ENCODE measurements around the gene DOK7.

DOK7 gene

DNA sequence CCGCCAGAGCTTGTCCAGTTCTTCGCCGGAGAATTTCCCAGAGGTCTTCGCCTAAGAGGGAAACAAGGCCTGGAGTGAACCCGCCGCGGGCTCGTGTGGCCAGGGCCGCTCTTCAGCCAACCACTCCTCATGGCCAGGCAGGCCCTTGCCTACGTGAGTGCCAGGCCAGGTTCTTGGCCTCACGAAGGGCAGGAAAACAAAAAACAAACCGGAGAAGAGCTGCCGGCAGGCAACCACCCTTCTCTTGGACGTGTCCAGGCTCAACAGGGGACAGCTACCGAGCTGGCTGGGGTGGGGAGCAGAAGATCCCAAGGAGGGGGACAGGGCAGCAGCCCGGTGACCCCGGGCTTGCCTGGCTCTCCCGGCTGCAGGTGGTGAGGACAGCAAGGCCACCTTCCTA lies 55.8 kb downstream of the DOK7 start:
- Mint-ChIP-seq H3K4me3 (no peak overlapping the region), H3K9me3 (no peaks in the 10 kb centered on the region), H3K36me3 (ENCODE audit: low read depth) (peaks cover 100% of the 10 kb centered on the region), H3K4me1 (ENCODE audit: low read depth) (peaks cover 15% of the 10 kb centered on the region), H3K27me3 (no peaks in the 10 kb centered on the region), H3K27ac (no peak overlapping the region)
- intact Hi-C loops (cut with micrococcal nuclease) = no loop called here

DNA sequence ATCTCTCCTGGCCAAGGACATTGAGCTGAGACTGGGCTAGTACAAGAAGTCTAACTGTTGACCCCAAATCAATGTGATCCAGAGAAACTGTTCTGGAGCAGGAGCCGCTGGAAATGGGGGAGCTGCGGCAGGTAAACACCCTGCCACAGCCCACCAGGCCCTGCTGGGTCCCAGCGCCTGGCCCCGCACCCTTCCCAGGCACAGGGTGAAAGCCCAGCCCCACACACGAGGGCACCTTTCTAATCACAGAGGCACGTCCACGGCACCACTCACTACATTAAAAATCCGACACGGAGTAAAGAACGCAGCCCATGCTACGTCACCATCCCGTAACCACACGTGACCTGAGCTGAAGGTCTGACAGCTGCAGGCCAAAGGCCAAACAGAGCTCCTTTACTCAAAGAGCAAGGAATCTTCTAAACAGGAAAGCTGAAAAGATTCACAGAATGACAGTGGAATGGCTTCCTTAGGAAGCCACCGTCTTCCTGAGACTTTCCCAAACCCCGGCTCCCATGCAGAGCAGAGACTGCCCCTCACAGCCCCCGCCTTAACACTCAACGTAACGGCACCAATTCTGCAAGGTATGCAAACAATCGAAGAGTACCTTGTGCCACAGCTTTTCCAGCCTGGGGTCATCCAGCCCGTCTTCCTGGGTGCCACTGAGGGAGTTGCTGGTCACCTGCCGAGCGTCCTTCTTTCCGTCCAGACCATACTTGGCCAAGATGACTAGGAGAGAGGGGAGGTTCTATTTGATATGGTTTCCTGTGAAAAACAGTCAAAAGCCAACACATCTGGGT lies 56.6 kb downstream of the DOK7 start:
- Mint-ChIP-seq H3K4me3 (no peak overlapping the region), H3K27ac (no peak overlapping the region), H3K9me3 (no peaks in the 10 kb centered on the region), H3K27me3 (no peaks in the 10 kb centered on the region), H3K36me3 (ENCODE audit: low read depth) (peaks cover 100% of the 10 kb centered on the region), H3K4me1 (ENCODE audit: low read depth) (peaks cover 13% of the 10 kb centered on the region)
- intact Hi-C loops (cut with micrococcal nuclease) = no loop called here

DNA sequence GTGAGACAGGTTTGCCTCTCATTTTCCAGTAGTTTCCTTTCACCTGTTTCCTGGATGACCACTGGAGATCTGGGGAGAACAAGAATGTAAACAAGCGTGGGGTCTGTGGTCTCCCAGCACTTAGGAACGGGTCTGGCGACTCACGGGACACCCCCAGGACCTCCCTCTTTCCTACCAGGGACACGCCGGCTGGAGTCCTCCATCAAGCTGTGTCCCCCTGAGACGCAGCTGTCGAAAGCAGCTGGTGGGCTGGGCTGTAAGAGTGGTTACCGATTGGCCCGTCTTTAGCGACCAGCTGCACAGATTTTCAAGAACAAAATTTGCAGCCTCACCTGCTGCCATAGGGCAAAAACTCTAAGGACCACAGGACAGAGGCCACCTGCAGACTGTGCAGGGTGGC lies 57.2 kb downstream of the DOK7 start:
- intact Hi-C loops (cut with micrococcal nuclease) = no loop called here
- Mint-ChIP-seq H3K4me1 (ENCODE audit: low read depth) (peaks cover 6% of the 10 kb centered on the region), H3K27me3 (no peaks in the 10 kb centered on the region), H3K4me3 (no peak overlapping the region), H3K9me3 (no peaks in the 10 kb centered on the region), H3K27ac (no peak overlapping the region), H3K36me3 (ENCODE audit: low read depth) (peaks cover 100% of the 10 kb centered on the region)

DNA sequence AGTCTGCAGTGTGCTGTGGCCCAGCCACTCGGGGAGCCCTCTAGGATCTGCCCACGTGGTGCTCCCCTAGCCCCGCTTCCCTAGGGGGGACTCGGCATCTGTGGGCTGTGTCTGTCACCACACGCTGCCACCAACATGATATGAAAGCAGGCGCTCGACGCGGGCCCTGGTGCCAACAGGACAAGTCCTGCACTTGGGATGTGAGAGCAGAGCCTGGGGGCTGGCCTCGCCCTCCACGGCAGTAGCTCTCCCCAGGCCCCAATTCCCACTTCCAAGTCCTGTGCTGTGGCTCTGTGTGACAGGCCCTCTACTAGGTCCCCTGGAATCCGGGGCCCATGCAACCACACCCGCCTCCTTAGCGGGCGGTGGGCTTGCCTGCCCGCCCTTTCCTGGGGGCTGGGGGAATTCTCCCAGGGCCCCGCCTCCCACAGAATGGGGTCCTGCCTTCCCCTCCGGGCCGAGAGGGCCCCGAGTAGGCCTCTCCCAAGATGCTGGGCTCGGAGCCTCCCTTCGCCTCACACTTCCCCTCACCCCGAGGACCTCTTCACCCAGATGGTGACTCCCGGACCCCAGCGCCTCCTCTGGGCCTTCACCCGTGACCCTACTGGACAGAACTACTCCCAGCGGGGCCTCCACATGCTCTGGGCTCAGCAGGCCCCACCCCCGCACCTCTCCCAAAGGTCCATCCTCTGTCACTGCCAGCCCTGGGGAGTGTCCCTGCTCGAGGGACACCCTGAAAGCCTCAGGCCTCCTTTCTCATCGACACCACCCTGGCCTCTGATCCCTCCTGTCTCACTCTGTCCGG lies 57.9 kb downstream of the DOK7 start:
- Mint-ChIP-seq H3K4me3 (no peak overlapping the region), H3K4me1 (ENCODE audit: low read depth) (no peaks in the 10 kb centered on the region), H3K27ac (peak overlapping the region; percentile 6), H3K27me3 (no peaks in the 10 kb centered on the region), H3K9me3 (no peaks in the 10 kb centered on the region), H3K36me3 (ENCODE audit: low read depth) (peaks cover 100% of the 10 kb centered on the region)
- intact Hi-C loops (cut with micrococcal nuclease) = no loop called here

DNA sequence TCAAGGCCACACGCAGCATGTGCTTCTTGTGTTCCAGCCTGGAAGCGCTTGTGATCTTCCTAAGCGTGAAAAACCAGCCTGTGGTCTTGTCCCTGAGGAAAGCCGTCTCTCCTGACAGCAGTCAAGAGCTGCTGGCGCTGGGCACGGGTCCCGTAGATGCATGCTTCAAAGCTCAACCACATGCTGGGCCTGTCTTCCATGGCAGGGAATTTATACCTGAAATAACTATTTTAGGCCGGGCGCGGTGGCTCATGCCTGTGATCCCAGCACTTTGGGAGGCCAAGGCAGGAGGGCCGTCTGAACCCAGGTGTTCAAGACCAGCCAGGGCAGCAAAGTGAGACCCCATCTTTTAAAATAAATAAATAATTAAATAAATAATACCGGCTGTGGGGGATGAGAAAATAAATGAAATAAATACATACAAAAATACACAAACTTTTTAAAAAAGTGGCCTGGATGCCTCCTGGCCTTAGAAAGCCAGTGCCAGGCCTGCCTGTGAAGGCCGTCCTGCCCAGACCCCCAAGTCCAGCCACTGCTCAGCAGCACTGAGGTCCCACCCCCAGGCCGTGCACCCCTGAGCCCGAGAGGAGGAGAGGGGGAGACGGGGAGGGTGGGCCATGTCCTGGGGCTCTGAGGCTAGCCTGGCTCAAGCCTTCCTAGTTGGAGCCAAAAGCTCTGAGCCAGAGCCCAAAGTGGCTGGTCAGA lies 58.7 kb downstream of the DOK7 start:
- Mint-ChIP-seq H3K9me3 (no peaks in the 10 kb centered on the region), H3K4me1 (ENCODE audit: low read depth) (peaks cover 4% of the 10 kb centered on the region), H3K36me3 (ENCODE audit: low read depth) (peaks cover 100% of the 10 kb centered on the region), H3K4me3 (no peak overlapping the region), H3K27ac (peak overlapping the region; percentile 6), H3K27me3 (no peaks in the 10 kb centered on the region)
- intact Hi-C loops (cut with micrococcal nuclease) = no loop called here

DNA sequence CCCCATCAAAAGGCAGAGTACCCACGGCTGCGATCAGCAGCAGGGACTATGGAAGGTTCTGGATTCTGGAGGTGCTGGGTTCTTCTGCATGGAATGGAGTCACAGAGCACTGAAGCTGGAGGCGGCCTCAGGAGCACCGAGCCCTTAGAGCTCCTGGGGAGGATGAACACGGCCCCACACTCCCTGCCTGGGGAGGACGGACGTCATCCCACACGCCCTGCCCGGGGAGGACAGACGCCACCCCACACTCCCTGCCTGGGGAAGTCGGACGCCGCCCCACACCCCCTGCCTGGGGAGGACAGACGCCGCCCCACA lies 59.2 kb downstream of the DOK7 start:
- H3K9me3 Mint-ChIP-seq = no peaks in the 10 kb centered on the region
- H3K36me3 Mint-ChIP-seq (ENCODE audit: low read depth) = peaks cover 100% of the 10 kb centered on the region
- no peak overlapping the region for H3K4me3 Mint-ChIP-seq
- H3K27ac Mint-ChIP-seq = no peak overlapping the region
- intact Hi-C loops (cut with micrococcal nuclease) = no loop called here
- no peaks in the 10 kb centered on the region for H3K27me3 Mint-ChIP-seq
- H3K4me1 Mint-ChIP-seq (ENCODE audit: low read depth) = peaks cover 5% of the 10 kb centered on the region

DNA sequence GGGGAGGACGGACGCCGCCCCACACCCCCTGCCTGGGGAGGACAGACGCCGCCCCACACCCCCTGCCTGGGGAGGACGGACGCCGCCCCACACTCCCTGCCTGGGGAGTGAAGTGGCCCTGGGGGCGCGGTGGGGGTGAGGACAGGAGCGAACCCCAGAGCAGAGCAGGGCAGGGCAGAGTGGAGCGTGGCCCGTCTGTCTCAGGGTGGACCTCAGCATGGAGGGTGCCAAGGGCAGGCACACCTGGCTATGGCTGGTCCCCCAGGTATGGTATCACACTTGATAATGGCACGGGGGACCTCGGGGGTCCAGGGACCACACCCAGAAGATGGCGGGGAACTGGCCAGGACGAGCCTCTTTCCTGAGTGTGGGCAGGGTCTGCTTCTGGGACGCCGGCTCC lies 59.5 kb downstream of the DOK7 start:
- Mint-ChIP-seq H3K36me3 (ENCODE audit: low read depth) (peaks cover 100% of the 10 kb centered on the region), H3K4me1 (ENCODE audit: low read depth) (peaks cover 8% of the 10 kb centered on the region), H3K27ac (no peak overlapping the region), H3K27me3 (no peaks in the 10 kb centered on the region), H3K9me3 (no peaks in the 10 kb centered on the region), H3K4me3 (no peak overlapping the region)
- intact Hi-C loops (cut with micrococcal nuclease) = no loop called here

DNA sequence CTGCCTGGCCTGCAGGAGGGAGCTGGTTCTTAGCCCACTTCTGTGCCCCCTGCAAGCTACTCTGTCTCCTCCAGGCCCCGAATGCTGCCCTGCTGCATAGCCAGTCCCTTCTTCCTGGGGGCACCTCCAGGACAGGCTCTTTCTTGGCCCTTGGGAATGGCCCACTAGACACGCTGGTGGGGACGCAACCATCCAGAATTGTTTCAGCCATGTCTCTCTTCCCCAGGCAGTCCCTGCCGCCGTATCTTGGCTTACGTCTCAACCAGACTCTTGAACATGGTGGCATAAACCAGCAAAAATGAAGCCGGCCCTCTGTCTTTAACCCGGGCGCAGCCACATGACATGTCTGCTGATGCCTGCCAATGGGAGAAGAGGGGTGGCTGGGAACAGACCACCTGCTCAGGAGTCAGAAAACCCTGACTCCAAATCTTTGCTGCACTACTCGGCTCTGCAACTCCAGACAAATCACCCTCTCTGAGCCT lies 60.1 kb downstream of the DOK7 start:
- Mint-ChIP-seq H3K4me1 (ENCODE audit: low read depth) (peaks cover 13% of the 10 kb centered on the region), H3K4me3 (no peak overlapping the region), H3K9me3 (no peaks in the 10 kb centered on the region), H3K27ac (no peak overlapping the region), H3K36me3 (ENCODE audit: low read depth) (peaks cover 100% of the 10 kb centered on the region), H3K27me3 (no peaks in the 10 kb centered on the region)
- intact Hi-C loops (cut with micrococcal nuclease) = no loop called here

DNA sequence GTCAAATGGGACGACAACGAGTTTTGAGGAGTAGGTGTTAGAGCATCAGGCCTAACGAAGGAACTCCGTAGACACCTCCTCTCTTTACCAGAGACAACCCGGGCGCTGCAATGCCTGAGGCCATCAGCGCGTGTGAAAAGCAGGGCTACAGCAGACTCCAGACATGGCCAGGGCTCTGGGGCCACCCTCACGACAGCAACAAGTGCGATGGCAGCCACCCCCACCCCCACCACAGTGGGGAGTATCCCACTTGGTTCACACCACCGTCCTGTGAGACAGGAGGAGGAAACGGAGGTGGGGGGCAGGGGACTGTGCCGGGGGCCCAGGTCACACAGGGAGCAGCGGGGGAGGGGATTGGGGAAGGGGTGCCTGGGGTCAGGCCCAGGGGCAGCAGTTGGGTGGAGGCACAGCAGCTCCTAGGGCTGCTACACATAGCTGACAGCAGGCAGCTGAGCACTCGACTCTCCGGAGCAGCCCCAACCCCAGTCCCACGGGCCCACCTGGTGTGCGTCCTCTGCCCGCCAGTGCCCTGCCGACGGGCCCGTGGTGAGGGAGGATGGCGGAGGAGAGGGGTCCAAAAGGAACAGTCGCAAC lies 60.6 kb downstream of the DOK7 start:
- no peak overlapping the region for H3K27ac Mint-ChIP-seq
- peaks cover 18% of the 10 kb centered on the region for H3K4me1 Mint-ChIP-seq (ENCODE audit: low read depth)
- no peaks in the 10 kb centered on the region for H3K9me3 Mint-ChIP-seq
- H3K4me3 Mint-ChIP-seq = no peak overlapping the region
- no peaks in the 10 kb centered on the region for H3K27me3 Mint-ChIP-seq
- intact Hi-C loops (cut with micrococcal nuclease) = no loop called here
- H3K36me3 Mint-ChIP-seq (ENCODE audit: low read depth) = peaks cover 100% of the 10 kb centered on the region

DNA sequence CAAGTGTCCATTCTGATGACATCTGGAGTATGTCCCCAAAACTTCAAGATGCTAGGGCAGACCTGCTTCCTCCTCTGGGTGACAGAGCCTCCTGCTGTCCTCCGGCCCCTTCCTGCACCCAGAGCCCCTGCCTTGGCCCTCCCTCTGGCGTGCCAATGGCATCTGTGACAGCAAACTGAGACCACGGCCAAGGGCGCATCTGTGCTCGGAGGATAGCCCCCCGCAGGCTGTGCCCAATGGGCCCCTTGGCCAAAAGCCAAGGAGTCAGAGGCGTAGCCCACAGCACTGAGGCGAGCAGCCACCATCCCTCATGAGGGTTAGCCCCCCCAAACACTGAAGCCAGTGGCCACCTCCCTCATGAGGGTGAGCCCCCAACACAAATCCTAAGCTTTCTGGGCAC lies 61.2 kb downstream of the DOK7 start:
- Mint-ChIP-seq H3K4me3 (no peak overlapping the region), H3K27ac (no peak overlapping the region), H3K4me1 (ENCODE audit: low read depth) (peaks cover 25% of the 10 kb centered on the region), H3K9me3 (no peaks in the 10 kb centered on the region), H3K36me3 (ENCODE audit: low read depth) (peaks cover 100% of the 10 kb centered on the region), H3K27me3 (no peaks in the 10 kb centered on the region)
- intact Hi-C loops (cut with micrococcal nuclease) = no loop called here

DNA sequence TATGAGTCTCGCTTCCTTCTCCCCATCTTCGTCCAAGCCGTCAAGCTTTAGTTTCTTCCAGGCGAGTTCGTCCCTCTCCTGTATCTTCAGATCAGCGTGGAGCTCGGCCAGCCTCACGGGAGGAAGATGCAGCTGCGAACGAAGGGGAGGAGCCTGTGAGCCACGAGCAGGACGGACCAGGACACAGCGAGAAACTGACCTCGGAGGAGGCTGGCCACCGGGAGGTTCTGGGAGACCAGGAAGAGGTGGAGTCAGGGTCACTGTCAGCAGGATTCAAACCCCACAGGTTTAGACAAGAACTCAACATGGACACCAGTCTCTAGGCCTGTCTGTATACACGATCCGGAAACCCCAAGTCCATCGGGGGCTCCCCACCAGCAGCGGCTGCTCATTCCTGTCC lies 61.8 kb downstream of the DOK7 start:
- no peaks in the 10 kb centered on the region for H3K27me3 Mint-ChIP-seq
- H3K27ac Mint-ChIP-seq = no peak overlapping the region
- intact Hi-C loops (cut with micrococcal nuclease) = no loop called here

DNA sequence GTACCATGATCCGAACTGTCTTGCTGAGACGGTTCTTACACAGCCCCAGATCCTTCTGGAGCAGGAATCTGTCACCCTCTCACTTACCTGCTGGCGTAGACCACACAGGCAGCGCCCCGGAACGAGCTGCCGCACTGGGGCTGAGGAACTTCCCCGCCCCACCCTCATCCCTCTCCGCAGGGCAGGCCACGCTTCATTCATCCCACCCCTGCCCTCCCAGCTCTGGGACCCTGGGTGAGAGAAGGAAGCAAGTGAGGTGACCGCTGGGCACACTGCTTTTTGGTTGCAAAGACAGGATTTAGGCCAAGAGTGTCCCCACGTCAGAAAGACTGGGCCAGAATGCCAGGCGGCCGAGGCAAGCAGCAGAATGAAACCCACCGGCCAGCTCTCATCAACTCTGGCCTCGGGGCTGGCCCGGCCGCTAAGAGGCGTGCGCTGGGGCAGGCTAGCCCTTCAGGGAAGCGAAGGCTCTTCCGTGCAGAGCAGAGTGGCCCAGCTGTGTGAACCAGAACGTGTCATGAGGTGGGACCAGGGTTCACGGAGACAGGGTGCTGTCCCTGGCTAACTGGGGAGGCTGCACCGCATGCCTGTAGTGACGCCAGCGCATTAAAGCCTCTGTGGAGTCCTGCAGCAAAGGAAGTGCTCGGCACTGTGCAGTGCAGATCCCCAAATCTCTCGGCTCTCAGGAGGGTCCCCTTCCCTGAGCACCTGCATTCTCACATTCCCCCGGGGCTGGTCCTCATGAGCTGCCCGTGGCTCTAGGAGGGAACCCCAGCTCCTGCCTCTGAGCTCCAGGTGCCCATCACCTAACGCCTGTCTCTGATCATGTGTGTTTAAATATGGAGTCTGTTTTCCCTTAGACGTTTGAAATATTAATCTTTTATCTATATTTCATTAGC lies 62.7 kb downstream of the DOK7 start:
- no peaks in the 10 kb centered on the region for H3K27me3 Mint-ChIP-seq
- no peak overlapping the region for H3K27ac Mint-ChIP-seq
- intact Hi-C loops (cut with micrococcal nuclease) = no loop called here
- H3K4me1 Mint-ChIP-seq (ENCODE audit: low read depth) = peaks cover 39% of the 10 kb centered on the region
- H3K36me3 Mint-ChIP-seq (ENCODE audit: low read depth) = peaks cover 99% of the 10 kb centered on the region
- no peaks in the 10 kb centered on the region for H3K9me3 Mint-ChIP-seq
- no peak overlapping the region for H3K4me3 Mint-ChIP-seq

More for the DNA sequence above, 61.8 kb downstream of the DOK7 start:
- Mint-ChIP-seq H3K9me3 (no peaks in the 10 kb centered on the region), H3K4me3 (no peak overlapping the region), H3K36me3 (ENCODE audit: low read depth) (peaks cover 99% of the 10 kb centered on the region), H3K4me1 (ENCODE audit: low read depth) (peaks cover 30% of the 10 kb centered on the region)

DNA sequence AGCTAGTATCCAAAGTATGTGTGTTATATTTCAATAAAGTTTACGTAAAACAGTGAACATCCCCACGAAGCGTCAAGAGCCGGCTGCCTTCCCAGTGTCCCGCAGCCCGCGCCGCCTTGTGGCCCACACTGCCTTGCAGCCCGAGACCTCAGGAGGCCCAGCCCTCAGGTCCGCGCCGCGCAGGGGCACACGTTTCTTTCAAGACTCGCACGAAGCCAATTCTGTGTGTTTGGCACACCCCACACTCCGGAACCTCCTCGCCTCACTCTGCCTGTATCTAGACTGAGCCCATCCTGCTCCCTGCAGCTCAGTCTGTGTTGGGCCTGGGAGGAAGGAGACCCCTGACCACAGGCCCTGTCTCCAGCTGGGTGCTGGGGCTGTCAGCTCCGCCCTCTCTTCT lies 63.4 kb downstream of the DOK7 start:
- H3K36me3 Mint-ChIP-seq (ENCODE audit: low read depth) = peaks cover 98% of the 10 kb centered on the region
- H3K9me3 Mint-ChIP-seq = no peaks in the 10 kb centered on the region
- H3K4me1 Mint-ChIP-seq (ENCODE audit: low read depth) = peaks cover 46% of the 10 kb centered on the region
- peak overlapping the region; percentile 62 for H3K27ac Mint-ChIP-seq
- no peaks in the 10 kb centered on the region for H3K27me3 Mint-ChIP-seq
- H3K4me3 Mint-ChIP-seq = no peak overlapping the region
- intact Hi-C loops (cut with micrococcal nuclease) = no loop called here
